IPS-NIHi11 (cell line): ENCODE measurements around the gene HNRNPAB.
"Not testable (repeated sequence)": the region's sequence is repeated elsewhere in the genome, so short reads cannot be mapped to it uniquely, and the experiment has no call there.

Experiments
- DNase-seq: peaks from one replicate; pipeline ENCODE4 v3.0.0; 2012; ENCODE audit warnings: mixed read lengths, low spot score

The HNRNPAB gene

DNA sequence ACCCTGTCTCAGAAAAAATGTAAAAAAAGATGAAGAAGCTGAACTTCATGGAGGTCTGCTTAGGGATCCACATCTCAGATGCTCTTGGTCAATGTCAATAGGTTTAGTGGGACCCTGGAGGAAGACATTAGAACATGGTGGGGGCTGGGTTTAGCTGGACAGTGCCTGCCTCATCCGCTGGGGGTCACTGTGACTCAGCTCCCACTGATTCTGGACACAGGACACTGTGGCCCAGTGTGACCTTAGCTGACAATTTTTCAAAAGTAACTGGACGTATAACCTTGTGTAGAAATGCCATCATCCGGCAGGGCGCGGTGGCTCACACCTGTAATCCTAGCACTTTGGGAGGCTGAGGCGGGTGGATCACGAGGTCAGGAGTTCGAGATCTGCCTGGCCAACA is 7.3 kb upstream of the HNRNPAB start:
- DNase-seq, result no peak

DNA sequence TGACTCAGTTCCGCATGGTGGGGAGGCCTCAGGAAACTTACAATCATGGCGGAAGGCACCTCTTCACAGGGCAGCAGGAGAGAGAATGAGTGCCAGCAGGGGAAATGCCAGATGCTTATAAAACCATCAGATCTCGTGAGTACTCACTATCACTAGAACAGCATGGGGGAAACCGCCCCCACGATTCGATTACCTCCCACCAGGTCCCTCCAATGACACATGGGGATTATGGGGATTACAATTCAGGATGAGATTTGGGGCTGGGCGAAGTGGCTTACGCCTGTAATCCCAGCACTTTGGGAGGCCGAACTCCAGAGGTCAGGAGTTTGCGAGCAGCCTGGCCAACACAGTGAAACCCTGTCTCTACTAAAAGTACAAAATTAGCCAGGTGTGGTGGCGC is 6.2 kb upstream of the HNRNPAB start:
- DNase-seq, result not testable (repeated sequence)

DNA sequence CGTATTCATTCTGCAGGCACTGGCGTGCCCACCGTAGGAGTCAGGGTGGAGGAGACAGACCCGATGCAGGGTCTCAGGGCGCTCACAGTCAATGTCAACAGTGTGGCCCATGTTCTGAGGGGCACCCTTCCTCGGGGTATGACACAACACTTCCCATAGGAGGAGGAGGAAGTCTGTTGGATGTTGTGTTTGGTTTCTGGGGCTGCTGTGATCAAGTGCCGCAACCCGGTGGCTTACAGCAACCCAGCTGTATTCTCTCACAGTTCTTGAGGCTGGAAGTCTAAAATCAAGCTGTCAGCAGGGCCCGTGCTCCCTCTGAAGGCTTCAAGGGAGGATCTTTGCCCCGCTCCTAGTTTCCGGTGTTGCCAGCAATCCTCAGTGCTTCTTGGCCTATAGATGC is 5.6 kb upstream of the HNRNPAB start:
- no peak for DNase-seq

DNA sequence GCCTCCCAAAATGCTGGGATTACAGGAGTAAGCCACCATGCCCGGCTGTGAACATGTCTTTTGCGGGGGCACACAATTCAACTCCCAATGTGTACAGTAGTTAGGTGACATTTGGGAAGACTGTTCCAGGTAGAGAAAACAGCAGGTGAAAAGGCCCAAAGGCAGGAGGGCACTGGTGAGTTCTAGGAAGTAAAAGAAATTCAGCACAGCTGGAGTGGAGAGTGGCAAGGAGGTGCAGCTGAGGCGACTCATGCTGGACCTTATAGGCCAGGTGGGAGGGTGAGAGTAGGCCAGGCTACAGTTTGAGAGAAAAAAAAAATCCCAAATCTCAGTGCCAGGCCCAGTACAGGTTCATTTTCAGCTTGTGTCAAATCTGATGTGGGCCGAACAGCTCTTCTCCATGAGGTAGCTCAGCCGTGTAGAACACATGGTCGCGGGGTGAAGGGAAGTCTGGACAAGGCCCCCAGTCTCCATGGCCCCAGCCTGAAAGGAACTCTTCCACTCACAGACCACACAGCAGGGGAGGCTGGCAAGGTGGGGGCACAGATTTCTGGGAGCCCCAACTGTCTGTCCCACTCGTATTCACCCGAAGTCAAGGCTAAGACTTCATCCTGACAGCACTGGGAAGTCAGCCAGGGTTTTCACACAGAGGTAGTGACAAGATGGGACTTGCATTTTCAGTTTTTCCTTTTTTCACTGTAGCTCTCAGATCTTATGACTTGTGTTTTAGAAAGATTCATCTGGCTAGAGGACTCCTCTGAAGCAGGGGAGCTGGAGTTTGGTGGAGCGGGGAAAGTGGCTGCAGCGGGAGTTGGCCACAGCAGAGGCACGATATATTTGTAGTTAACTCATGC is 4.5 kb upstream of the HNRNPAB start:
- no peak for DNase-seq

DNA sequence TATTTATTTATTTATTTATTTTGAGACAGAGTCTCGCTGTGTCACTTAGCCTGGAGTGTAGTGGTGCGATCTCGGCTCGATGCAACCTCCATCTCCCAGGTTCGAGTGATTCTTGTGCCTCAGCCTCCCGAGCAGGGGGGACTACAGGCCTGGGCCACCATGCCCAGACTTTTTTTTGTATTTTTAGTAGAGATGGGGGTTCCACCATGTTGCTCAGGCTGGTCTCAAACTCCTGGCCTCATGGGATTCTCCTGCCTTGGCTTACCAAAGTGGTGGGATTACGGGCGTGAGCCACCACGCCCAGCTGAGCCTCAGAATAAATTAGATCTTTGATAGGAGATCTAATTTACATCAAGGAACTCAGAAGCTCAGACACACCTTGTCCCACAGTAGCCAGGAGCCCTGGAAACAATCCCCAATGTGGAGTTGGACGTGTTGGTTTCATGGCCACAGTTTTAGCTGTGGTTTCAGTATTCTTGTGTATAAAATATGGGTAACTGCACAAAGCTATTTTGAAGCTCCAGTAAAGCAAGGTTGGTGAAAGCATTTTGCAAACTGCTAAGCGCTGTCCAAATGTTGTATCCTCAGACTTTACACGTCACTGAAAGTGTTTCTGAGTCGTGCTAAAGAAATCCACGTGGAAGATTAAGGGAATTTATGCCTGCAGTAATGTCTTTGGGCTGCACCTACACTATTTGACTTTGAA is 3.0 kb upstream of the HNRNPAB start:
- DNase-seq, result no peak

DNA sequence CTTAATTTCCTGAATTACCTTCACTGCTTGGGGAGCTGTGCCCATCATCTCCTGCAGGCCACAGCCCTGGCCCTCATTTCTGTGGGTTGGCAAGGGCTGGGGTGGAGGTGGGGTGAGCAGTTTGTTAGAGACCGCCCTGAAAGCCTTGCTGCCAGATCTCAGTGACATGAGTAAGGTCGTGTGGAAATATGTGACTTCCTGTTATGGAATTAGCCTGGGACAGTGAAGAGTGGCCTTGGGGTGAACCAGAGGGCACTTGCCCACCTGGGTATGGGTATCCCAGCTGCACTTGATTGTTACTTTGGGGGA is 2.5 kb upstream of the HNRNPAB start:
- no peak for DNase-seq

DNA sequence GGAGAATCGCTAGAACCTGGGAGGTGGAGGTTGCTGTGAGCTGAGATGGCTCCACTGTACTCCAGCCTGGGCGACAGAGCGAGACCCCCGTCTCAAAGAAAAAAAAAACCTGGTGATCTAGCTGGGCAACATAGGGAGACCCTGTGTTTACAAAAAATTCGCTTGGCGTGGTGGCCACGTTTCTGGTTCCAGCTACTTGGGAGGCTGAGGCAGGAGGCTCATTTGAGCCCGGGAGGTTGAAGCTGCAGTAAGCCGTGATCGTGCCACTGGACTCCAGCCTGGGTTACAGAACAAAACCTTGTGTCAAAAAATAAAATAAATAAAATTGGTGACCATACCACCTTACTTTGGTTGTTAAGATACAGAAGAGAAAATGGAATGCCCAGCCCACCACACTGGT is 1.8 kb upstream of the HNRNPAB start:
- DNase-seq, result no peak

DNA sequence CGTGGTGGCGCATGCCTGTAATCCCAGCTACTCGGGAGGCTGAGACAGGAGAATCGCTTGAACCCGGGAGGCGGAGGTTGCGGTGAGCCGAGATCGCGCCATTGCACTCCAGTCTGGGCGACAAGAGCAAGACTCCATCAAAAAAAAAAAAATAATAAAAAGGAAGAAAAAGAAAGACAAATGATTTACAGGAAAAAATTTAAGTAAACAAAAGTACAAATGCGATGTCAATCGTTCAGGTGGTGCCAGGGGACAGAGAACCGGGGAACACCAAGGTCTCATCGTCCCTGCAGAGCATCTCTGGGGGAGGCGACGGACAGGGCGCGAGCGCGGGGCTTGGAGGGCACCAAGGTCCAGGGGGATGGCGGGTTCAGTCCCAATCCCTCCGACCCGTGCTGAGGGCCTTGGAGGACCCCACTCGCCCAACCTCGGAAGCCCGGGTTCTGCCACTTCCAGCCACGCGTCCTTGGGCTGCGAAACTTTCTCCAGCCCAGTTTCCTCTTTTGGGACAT is 607 bp upstream of the HNRNPAB start:
- DNase-seq, result peak; percentile 51

DNA sequence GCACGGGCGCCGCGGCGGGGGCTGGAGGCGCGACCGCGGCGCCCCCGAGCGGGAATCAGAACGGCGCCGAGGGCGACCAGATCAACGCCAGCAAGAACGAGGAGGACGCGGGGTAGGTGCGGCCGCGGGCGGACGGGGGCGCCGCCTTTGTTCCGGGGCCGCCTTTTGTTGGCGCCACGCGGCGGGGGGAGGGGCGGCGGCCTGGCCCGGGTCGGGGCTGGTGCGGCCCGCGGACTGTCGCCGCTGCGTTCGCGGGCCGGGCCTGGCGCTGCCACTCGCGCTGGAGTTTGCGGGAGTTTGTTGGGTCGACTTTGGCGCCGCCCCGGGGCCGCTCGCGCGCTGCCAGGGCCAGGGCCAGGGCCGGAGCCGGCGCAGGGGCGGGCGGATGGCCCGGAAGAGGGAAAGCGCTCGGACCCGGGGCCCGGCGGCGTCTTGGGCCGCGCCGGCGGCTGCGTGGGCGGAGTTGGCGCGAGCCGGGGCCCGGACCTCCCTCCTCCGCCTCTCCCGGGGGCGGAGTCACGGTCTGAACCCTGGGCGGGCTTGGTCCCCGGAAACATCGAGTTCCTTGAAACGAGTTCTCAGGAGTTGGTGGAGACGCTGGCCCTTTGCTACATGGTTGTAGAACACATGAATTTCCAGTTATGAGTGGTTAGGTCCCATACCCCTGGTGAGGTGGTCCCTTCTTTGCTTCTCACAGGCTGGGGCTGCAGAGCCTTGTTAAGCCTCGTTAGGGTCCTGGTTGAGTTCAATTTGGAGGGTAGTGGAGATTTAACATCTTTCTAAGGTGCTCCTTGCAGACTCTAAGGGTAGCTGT is 809 bp downstream of the HNRNPAB start:
- peak; percentile 93 for DNase-seq

DNA sequence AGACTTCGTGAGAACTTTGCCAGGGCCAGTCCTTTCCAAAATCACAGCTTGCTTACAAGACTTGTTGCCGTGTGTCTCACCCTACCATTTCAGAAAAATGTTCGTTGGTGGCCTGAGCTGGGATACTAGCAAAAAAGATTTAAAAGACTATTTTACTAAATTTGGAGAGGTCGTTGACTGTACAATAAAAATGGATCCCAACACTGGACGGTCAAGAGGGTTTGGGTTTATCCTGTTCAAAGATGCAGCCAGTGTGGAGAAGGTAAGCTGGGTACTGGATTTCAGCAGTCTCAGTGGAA is 1.4 kb downstream of the HNRNPAB start:
- DNase-seq, result no peak

DNA sequence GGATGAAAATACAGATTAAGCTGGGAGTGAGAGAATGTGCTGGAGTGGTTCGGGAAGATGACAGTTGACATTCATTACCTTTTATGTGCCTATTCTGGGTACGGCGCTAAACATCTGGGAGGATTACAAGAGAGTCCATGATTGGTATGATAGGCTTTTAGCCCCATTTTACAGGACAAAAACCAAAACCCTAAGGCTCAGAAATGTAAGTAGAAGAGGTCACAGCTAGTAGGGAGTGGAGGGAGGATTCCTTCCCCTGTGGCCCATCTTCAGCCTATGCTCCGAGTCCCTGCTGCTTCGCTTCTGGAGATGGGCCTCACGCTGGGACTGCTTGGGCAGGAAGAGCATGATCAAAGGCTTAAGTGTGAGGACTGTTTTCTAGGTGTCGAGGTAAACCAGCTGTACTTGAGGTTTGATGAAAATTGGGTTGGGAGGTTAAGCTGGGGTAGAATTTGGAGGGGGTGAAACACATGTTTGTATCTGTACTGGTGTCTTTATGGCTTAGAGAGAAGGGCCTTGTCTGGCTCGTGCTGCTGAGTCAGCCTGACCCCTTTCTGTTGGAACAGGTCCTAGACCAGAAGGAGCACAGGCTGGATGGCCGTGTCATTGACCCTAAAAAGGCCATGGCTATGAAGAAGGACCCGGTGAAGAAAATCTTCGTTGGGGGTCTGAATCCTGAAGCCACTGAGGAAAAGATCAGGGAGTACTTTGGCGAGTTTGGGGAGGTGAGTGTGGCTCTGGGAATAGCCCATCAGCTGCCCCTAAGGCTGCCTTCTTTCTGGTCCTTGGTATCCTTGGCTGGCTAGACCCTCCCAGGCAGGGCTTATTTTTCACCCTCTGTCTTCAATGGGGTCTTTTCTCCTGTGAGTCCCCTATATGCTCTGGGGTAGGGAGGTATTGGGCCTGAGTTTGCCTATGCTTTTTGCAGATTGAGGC is 2.1 kb downstream of the HNRNPAB start:
- no peak for DNase-seq

DNA sequence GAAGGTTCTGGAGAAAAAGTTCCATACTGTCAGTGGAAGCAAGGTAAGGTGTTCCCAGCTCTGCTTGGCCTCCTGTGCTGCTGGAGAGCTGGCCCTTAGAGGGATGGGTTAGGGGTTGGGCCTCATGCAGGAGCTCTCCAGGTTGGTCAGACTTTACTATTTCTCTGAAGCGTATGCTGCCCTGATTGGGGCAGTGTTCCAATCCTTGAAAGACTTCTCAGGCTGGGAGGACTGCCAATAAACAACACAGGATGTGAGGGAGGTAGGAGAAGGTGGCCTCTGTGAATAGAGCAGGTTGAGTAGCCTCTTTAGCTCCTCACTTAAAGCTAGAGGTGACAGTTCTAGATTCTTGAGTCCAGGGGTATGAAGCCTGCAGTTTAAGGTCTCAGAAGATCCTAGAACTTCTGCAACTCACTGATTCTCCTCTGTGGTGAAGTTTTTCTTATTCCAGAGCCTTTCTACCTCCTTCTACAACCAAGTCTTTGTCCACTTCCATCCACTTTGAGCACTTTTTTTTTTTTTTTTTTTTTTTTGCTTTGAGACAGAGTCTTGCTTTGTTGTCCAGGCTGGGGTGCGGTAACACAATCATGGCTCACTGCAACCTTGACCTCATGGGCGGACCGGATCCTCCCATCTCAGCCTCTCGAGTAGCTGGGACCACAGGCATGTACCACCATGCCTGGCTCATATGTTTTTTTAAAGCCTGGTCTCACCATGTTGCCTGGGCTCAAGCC is 3.0 kb downstream of the HNRNPAB start:
- DNase-seq, result no peak

DNA sequence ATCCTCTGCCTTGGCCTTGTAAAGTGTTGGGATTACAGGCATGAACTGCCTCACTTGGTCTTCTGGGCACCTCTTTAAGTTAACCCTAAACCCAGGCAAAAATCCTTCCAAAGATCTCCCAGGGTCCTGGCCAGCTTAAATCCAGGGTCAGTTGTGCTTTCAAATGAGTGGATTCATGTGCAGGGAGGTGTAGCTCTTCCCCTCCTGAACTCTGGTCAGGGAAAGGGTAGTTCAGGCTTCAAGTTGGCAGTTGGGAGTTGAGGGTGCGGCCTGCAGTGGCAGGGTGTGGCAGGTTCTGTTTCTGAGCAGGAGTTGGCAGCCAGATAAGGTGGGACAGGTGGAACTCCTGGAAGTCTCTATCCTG is 3.6 kb downstream of the HNRNPAB start:
- no peak for DNase-seq

DNA sequence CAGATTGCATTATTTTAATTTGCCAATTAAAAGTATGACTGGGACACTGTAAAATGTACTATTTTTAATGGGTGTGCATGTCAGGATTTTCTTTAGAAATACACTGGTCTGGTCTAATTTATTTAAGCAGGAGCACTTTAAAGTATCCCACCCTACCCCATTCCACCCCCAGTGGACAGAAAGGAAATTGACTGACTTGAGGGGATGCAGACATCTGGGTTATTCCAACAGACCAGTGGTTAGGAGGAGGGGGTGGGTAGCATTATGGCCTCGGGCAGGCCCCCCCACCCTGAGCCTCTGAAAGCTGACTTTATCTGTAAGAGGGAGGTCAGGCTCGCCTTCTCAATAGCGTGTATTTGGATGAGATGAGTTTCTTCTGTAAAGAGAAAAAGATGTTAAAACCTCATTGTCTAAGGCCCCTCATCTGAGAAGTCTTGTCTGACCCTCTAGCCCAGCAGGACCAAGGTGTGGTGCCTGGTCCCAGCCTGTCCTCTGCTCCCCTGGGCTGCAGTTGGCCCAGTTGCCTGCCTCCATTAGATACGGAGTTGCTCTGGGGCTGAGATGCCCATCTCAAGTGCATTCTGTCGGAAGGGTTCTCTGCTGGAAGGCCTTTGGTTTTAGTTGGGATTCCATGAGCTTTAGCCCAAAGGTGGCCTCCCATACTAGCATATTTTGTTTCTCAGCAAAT is 4.4 kb downstream of the HNRNPAB start:
- no peak for DNase-seq

DNA sequence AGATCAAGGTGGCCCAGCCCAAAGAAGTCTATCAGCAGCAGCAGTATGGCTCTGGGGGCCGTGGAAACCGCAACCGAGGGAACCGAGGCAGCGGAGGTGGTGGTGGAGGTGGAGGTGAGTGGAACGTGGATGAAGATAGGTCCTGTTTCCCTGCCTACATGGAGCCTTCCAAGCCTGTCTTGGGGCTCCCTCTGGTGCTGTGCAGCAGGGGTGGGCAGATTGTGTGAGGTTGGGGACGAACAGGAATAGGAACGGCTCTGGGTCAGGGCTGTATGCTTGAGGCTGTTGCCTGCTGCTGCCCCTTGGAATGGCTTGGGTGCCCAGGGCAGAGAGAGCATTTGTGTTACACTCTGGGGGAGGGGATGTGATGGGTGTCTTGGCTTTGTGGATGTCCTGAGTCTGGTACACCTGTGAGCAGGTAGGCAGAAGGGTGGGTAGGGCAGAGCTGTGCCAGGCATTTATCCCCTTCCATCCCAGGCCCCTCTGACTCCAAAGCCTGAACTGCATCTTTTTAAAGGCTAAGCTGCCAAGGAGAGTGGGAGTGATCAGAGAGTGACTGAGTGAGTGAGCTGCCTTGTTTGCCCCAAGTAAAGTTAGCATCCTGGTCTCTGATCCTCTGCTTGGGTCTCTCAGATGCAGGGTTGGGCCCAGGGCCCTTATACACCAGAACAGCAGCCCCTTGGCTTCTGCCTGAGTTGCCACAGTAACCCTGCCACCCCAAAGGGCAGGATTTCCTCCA is 5.2 kb downstream of the HNRNPAB start:
- no peak for DNase-seq

DNA sequence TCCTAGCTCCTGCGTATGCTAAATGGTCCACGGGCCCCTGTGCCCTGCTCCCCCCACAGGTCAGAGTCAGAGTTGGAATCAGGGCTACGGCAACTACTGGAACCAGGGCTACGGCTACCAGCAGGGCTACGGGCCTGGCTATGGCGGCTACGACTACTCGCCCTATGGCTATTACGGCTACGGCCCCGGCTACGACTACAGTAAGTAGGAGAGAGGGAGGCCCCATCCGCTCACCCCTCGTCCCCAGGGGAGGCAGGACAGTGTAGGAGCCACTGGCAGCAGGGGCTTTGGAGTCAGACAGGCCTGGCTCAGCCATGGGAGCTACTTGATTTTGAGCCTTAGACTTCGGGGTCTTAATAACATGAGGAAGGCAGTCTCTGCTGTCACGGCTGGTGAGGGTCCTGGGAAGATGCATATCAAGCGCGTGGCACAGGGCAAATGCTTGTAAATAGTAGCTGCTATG is 5.8 kb downstream of the HNRNPAB start:
- no peak for DNase-seq

DNA sequence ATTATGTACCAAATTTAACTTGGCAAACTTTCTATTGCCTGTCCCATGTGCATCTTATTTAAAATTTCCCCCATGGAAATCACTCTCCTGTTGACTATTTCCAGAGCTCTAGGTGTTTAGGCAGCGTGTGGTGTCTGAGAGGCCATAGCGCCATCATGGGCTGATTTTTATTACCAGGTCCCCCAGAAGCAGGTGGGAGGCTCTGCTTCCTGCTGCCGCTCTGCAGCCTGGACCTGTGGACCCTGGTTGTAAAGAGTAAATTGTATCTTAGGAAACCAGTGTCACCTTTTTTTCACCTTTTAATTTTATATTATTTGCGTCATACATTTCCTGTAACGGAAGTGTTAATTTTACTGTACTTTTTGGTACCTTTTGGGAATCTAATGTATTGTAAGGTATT is 6.4 kb downstream of the HNRNPAB start:
- no peak for DNase-seq

DNA sequence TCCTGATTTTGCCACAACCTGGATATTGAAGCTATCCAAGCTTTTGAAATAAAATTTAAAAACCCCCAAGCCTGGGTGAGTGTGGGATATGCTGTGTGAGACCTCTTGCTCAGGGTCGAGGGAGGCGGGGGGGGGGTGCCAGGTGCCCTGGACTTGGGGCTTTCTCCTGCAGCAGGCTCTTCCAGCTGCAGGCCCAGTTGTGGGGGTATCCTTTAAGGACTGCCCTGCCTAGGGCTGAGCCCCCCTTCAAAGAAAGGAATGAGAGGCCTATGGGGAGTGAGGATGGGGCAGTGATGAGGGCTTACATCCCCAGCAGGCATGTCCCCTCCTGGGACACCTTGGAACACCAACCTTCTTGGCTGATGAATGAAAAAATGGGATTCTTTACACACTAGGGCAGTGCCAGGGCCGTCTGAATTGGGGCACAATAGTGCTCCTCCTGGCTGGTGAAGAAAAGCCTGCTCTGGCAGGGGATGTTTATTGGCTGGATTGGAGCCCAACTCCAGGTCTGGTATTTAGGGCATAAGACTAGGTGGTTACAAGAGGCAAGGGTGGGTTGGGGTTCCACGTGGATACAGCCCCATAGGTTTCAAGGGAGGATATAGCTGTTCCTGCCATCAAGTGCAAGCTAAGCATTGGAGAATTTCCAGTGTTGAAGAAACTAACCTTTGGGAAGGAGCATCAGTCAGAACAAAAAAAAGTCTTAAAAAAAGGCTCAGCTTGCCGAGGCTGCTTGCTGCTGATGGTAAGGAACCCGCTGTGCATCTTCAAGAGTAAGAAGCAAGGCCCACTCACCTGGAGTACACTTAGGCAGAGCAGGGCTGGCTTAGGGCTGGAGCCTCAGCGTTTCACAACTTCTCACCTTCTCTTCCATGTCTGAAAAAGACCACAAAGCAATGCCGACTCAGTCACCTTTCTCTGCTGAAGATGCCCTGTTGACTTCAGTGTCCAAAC is 7.0 kb downstream of the HNRNPAB start:
- DNase-seq, result no peak
